Mammary epithelial cell (primary cell): ENCODE measurements around the gene GJA9.

Experiments
- EZH2 ChIP-seq: IDR thresholded peaks from 2 replicates; pipeline ENCODE4 v1.6.1; 2012; ENCODE audit warnings: low read length, inconsistent platforms, borderline replicate concordance
- TF ChIP-seq, protein P1 (sequence below), 2 donors: IDR thresholded peaks in 1 of 2; conservative IDR thresholded peaks in 1 of 2; 2 replicates each; pipeline ENCODE4 v1.5.1; 2011 to 2012; ENCODE audit warnings: inconsistent platforms in 2 of 2, low read length in 2 of 2, mild to moderate bottlenecking in 2 of 2, control low read depth in 1 of 2, low read depth in 1 of 2; ENCODE audit not compliant: insufficient read depth in 1 of 2; ENCODE audit errors: extremely low read depth in 1 of 2

DNA sequence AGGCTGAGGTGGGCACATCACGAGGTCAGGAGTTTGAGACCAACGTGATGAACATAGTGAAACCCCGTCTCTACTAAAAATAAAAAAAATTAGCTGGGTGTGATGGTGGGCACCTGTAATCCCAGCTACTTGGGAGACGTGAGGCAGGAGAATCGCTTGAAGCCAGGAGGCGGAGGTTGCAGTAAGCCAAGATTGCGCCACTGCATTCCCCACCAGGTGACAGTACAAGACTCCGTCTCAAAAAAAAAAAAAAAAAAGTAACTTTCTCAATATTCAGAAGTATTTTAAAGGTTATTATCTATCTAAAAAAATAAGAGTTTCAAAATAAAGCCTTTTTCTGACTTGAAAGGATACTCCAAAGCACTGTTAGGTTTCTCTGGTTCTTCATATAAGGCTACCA, 14.2 kb downstream of the GJA9 start:
- TF ChIP-seq, protein P1, sequence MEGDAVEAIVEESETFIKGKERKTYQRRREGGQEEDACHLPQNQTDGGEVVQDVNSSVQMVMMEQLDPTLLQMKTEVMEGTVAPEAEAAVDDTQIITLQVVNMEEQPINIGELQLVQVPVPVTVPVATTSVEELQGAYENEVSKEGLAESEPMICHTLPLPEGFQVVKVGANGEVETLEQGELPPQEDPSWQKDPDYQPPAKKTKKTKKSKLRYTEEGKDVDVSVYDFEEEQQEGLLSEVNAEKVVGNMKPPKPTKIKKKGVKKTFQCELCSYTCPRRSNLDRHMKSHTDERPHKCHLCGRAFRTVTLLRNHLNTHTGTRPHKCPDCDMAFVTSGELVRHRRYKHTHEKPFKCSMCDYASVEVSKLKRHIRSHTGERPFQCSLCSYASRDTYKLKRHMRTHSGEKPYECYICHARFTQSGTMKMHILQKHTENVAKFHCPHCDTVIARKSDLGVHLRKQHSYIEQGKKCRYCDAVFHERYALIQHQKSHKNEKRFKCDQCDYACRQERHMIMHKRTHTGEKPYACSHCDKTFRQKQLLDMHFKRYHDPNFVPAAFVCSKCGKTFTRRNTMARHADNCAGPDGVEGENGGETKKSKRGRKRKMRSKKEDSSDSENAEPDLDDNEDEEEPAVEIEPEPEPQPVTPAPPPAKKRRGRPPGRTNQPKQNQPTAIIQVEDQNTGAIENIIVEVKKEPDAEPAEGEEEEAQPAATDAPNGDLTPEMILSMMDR (conservative IDR thresholded peaks at IDR 0.05 in 1 of 2, IDR thresholded peaks at IDR 0.05 in 1 of 2; ENCODE audit: extremely low read depth in 1 of 2, insufficient read depth in 1 of 2, low read depth in 1 of 2, low read length in 2 of 2), result no peak
- TF ChIP-seq EZH2, result no peak
